GM20431 (cell line): Measurements from ENCODE around the gene MYL3.
"Not testable (repeated sequence)": the region's sequence is repeated elsewhere in the genome, so short reads cannot be mapped to it uniquely, and the experiment has no call there.

Experiments used
- in situ Hi-C: fragments of 300-500 bp; cut with MseI, MboI; formaldehyde crosslinking; loops from one replicate; pipeline ENCODE4 v1.15.0; 2020; ENCODE audit warnings: low sequenced_read_pairs; ENCODE audit not compliant: unreplicated experiment

The MYL3 gene

GRCh38 chr3:46863261-46863782 is at the start of gene MYL3:
MYL3 (minus strand) TSS chr3:46863444; CDS start chr3:46863390, 54 bp downstream.
- in situ Hi-C loops, result no loop called here

GRCh38 chr3:46912986-46913385 is 49.7 kb upstream of the MYL3 start:
- in situ Hi-C loops, result no loop called here

- in situ Hi-C loops, result not testable (repeated sequence)
These were observed 47.7 kb upstream of the MYL3 start for GRCh38 chr3:46910914-46911313.

GRCh38 chr3:46910166-46910760 is 47.0 kb upstream of the MYL3 start:
- in situ Hi-C loops, result no loop called here

GRCh38 chr3:46909535-46910161 is 46.4 kb upstream of the MYL3 start:
- in situ Hi-C loops, result no loop called here

GRCh38 chr3:46908986-46909534 is 45.8 kb upstream of the MYL3 start:
- in situ Hi-C loops, result no loop called here

GRCh38 chr3:46908294-46908985 is 45.2 kb upstream of the MYL3 start:
- in situ Hi-C loops, result no loop called here

GRCh38 chr3:46907960-46908293 is 44.7 kb upstream of the MYL3 start:
- in situ Hi-C loops, result no loop called here

- in situ Hi-C loops, result no loop called here
These were observed 44.0 kb upstream of the MYL3 start for GRCh38 chr3:46907271-46907670.

- in situ Hi-C loops, result no loop called here
These were observed 43.3 kb upstream of the MYL3 start for GRCh38 chr3:46906471-46907058.

- in situ Hi-C loops, result no loop called here
These were observed 42.6 kb upstream of the MYL3 start for GRCh38 chr3:46905661-46906451.

GRCh38 chr3:46905213-46905560 is 41.9 kb upstream of the MYL3 start:
- in situ Hi-C loops, result no loop called here

- in situ Hi-C loops, result no loop called here
These were observed 41.3 kb upstream of the MYL3 start for GRCh38 chr3:46904303-46905212.

- in situ Hi-C loops, result no loop called here
These were observed 40.4 kb upstream of the MYL3 start for GRCh38 chr3:46903341-46904302.

- in situ Hi-C loops, result no loop called here
These were observed 39.0 kb upstream of the MYL3 start for GRCh38 chr3:46902188-46902631.

GRCh38 chr3:46901591-46902187 is 38.4 kb upstream of the MYL3 start:
- in situ Hi-C loops, result no loop called here

- in situ Hi-C loops, result no loop called here
These were observed 37.8 kb upstream of the MYL3 start for GRCh38 chr3:46901061-46901460.
